ENCODE results near the gene PRKCG.

GRCh38 chr19:53875602-53876325, 6.2 kb upstream of the PRKCG start:
- TF ChIP-seq CTCF (IDR thresholded peaks at IDR 0.05; ENCODE audit: poor library complexity): no peak
- no peak for TF ChIP-seq EZH2 (IDR thresholded peaks at IDR 0.05; ENCODE audit: borderline replicate concordance)

Data from hepatocyte (in vitro differentiated cells).